IMR-90 (cell line): ENCODE results near the gene NOL4. TPM values are rescaled to one million over a fixed set of nuclear protein-coding genes. Genes with fewer than 3 reads are reported as not detected.
A peak's percentile ranks its signal among the peaks of the same experiment; 100 is the strongest.

ENCODE experiments used
- ATAC-seq: fragments of 200-7000 bp; cut with Tn5 transposase; 2 replicates; pipeline ENCODE4 v1.9.1; 2020; ENCODE audit warnings: low read depth, mild to moderate bottlenecking, moderate library complexity
- BruUV-seq: library from RNA; stranded (reverse); fragments of 400-500 nt; replicated peaks from 2 replicates; lab custom pipeline; 2021; lab: Mats Ljungman, UMichigan
- CTCF ChIA-PET: fragments of 300-600 bp; formaldehyde crosslinking; extraction: SDS; loops from one replicate; lab custom pipeline; 2021; ENCODE audit warnings: antibody characterized with exemption; lab: Yijun Ruan, JAX
- POLR2A ChIA-PET: fragments of 300-600 bp; sonication (Branson Sonifier 250); formaldehyde crosslinking; loops from one replicate; lab custom pipeline; 2022; ENCODE audit warnings: antibody characterized with exemption; ENCODE audit not compliant: unreplicated experiment; lab: Charles Lee
- DNase-seq: peaks from one replicate; pipeline ENCODE4 v3.0.0; 2013
- H2AFZ ChIP-seq: replicated peaks from 2 replicates; pipeline ENCODE3; 2013; ENCODE audit warnings: low read length, mild to moderate bottlenecking; ENCODE audit not compliant: poor library complexity
- H2AK5ac ChIP-seq: 2 replicates; pipeline ENCODE4 v1.6.1; 2013; ENCODE audit warnings: low read depth, low read length, inconsistent platforms
- H2AK9ac ChIP-seq: replicated peaks from 2 replicates; pipeline ENCODE3; 2013; ENCODE audit warnings: mild to moderate bottlenecking, low read depth, low read length, moderate library complexity; ENCODE audit not compliant: poor library complexity
- H2BK120ac ChIP-seq: 2 replicates; pipeline ENCODE4 v1.6.1; 2013; ENCODE audit warnings: low read depth, low read length, inconsistent platforms
- H2BK15ac ChIP-seq: 3 replicates; pipeline ENCODE4 v1.6.1; 2013; ENCODE audit warnings: low read depth, low read length, inconsistent platforms
- H2BK20ac ChIP-seq: 2 replicates; pipeline ENCODE4 v1.6.1; 2013; ENCODE audit warnings: low read depth, mild to moderate bottlenecking, inconsistent platforms, low read length, moderate library complexity
- H2BK5ac ChIP-seq: 2 replicates; pipeline ENCODE4 v1.6.1; 2013; ENCODE audit warnings: mild to moderate bottlenecking, low read depth, low read length, inconsistent platforms; ENCODE audit not compliant: poor library complexity, severe bottlenecking
- H3K14ac ChIP-seq: replicated peaks from 2 replicates; pipeline ENCODE4 v1.6.1; 2013; ENCODE audit warnings: low read depth, low read length, inconsistent platforms
- H3K18ac ChIP-seq: 2 replicates; pipeline ENCODE4 v1.6.1; 2013; ENCODE audit warnings: low read depth, low read length, control low read depth
- H3K23ac ChIP-seq: 2 replicates; pipeline ENCODE4 v1.6.1; 2013; ENCODE audit warnings: low read depth, low read length, inconsistent platforms
- H3K27ac ChIP-seq: 2 replicates; pipeline ENCODE4 v1.5.1; 2013; ENCODE audit warnings: mild to moderate bottlenecking, control low read depth, low read length; ENCODE audit not compliant: insufficient read depth
- H3K27me3 ChIP-seq: 2 replicates; pipeline ENCODE4 v1.6.1; 2013; ENCODE audit warnings: low read length; ENCODE audit not compliant: control insufficient read depth, insufficient read depth
- H3K36me3 ChIP-seq: 2 replicates; pipeline ENCODE4 v1.6.1; 2013; ENCODE audit warnings: low read length, mixed read lengths; ENCODE audit not compliant: control insufficient read depth, insufficient read depth
- H3K4ac ChIP-seq: 2 replicates; pipeline ENCODE4 v1.6.1; 2013; ENCODE audit warnings: low read depth, low read length, inconsistent platforms
- H3K4me1 ChIP-seq: 2 replicates; pipeline ENCODE4 v1.6.1; 2013; ENCODE audit warnings: low read length, mixed read lengths; ENCODE audit not compliant: control insufficient read depth, insufficient read depth
- H3K4me2 ChIP-seq: 2 replicates; pipeline ENCODE4 v1.6.1; 2013; ENCODE audit warnings: low read depth, mild to moderate bottlenecking, control low read depth, low read length, moderate library complexity
- H3K4me3 ChIP-seq: 2 replicates; pipeline ENCODE4 v1.5.1; 2013; ENCODE audit warnings: low read depth, mild to moderate bottlenecking, control low read depth, low read length, moderate library complexity; ENCODE audit not compliant: insufficient read depth
- H3K56ac ChIP-seq: 2 replicates; pipeline ENCODE4 v1.6.1; 2013; ENCODE audit warnings: low read length, inconsistent platforms; ENCODE audit not compliant: insufficient read depth; ENCODE audit errors: extremely low read depth
- H3K79me1 ChIP-seq, 2 experiments: 2 replicates each; pipeline ENCODE4 v1.6.1; 2013; ENCODE audit warnings: low read length in 2 of 2, inconsistent platforms in 1 of 2, low read depth in 1 of 2
- H3K9ac ChIP-seq: 2 replicates; pipeline ENCODE4 v1.6.1; 2013; ENCODE audit warnings: low read depth, low read length, control low read depth
- H3K9me1 ChIP-seq: 2 replicates; pipeline ENCODE4 v1.6.1; 2013; ENCODE audit warnings: low read length, inconsistent platforms; ENCODE audit not compliant: insufficient read depth
- H3K9me3 ChIP-seq: 2 replicates; pipeline ENCODE4 v1.6.1; 2013; ENCODE audit warnings: low read length; ENCODE audit not compliant: control insufficient read depth, insufficient read depth
- H4K20me1 ChIP-seq: 2 replicates; pipeline ENCODE4 v1.6.1; 2013; ENCODE audit warnings: low read length, inconsistent platforms; ENCODE audit not compliant: insufficient read depth
- H4K5ac ChIP-seq: 2 replicates; pipeline ENCODE4 v1.6.1; 2013; ENCODE audit warnings: mild to moderate bottlenecking, low read depth, low read length, control low read depth
- H4K8ac ChIP-seq, 2 experiments: 2 replicates each; pipeline ENCODE4 v1.6.1; 2013; ENCODE audit warnings: low read depth in 2 of 2, low read length in 2 of 2, control low read depth in 1 of 2, inconsistent platforms in 1 of 2
- H4K91ac ChIP-seq: 2 replicates; pipeline ENCODE4 v1.6.1; 2013; ENCODE audit warnings: low read depth, low read length, inconsistent platforms; ENCODE audit not compliant: insufficient read depth
- FOS ChIP-seq: fragments of 150-350 bp; IDR thresholded peaks from 2 replicates; pipeline ENCODE4 v1.6.1; 2016; ENCODE audit warnings: low read depth, low read length
- MAZ ChIP-seq: IDR thresholded peaks from 2 replicates; pipeline ENCODE4 v1.6.1; 2012; ENCODE audit warnings: low read depth, mild to moderate bottlenecking, low read length, improper control_type of control experiment, moderate library complexity, borderline replicate concordance
- MXI1 ChIP-seq: IDR thresholded peaks from 2 replicates; pipeline ENCODE4 v1.6.1; 2012; ENCODE audit warnings: low read depth, mild to moderate bottlenecking, low read length, moderate library complexity, borderline replicate concordance
- SMC3 ChIP-seq: fragments of 150-350 bp; IDR thresholded peaks from 2 replicates; pipeline ENCODE4 v1.6.1; 2016; ENCODE audit warnings: low read depth, mild to moderate bottlenecking, antibody characterized with exemption, low read length, moderate library complexity
- USF2 ChIP-seq: fragments of 150-350 bp; IDR thresholded peaks from 2 replicates; pipeline ENCODE4 v1.6.1; 2017; ENCODE audit warnings: mild to moderate bottlenecking, antibody characterized with exemption, low read length, low read depth
- WGBS, 2 experiments: methylation state at CpG; one replicate each; pipeline versions ENCODE4 v1.1.5 to v1.1.7; 2013; ENCODE audit warnings: missing lambda C conversion rate in 2 of 2; ENCODE audit not compliant: insufficient read length in 1 of 2; ENCODE audit errors: extremely low coverage in 2 of 2; 5-methylcytosine and 5-hydroxymethylcytosine counted together
- dilution Hi-C: fragments of 300-500 bp; cut with HindIII; formaldehyde crosslinking; loops from one replicate; pipeline ENCODE4 v1.14.3; 2018; ENCODE audit warnings: low sequenced_read_pairs; ENCODE audit not compliant: unreplicated experiment
- in situ Hi-C: fragments of 300-500 bp; cut with MboI; formaldehyde crosslinking; loops from 3 replicates; pipeline ENCODE4 v1.14.3; 2019; ENCODE audit warnings: low sequenced_read_pairs, inconsistent platforms, mixed read lengths
- intact Hi-C: fragments of 100-400 bp; cut with micrococcal nuclease; formaldehyde crosslinking; loops from 2 replicates; pipeline ENCODE4 v1.10.0; 2022
- polyA plus RNA-seq, 3 experiments: library from polyadenylated mRNA; depleted of rRNA; stranded (reverse); fragments of >200 nt; gene quantifications; 2 replicates each; pipeline ENCODE4 v1.2.3, GENCODE V29; 2012; ENCODE audit warnings: low replicate concordance in 1 of 3
- total RNA-seq: library from RNA; depleted of rRNA; stranded (reverse); fragments of >200 nt; gene quantifications from 2 replicates; pipeline ENCODE4 v1.2.3, GENCODE V29; 2012

Gene NOL4
- total and polyA plus RNA-seq, 2 of the 4 experiments (the other 2 are of a cell fraction), result not detected

DNA sequence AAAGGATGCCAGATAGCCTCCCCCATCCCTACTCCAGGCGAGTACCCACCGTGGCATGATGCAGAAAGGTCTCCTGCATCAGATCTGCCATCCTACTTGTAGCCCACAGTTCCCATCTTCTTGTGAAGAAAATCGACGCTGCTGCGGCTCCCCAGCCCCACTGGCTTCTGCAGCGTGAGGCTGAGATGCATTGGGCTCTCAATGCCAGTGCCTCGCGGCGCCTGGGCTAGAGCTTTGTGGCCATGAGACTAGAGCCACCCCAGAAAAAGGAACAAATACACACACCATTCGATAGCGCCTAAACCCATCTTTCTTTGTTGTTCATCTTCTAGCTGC is 2.8 kb downstream of the NOL4 start:
- in situ Hi-C loops, result no loop called here
- no peaks in the 10 kb centered on the region for H3K9me3 ChIP-seq

More for the DNA sequence above, 2.8 kb downstream of the NOL4 start:
- Histone ChIP-seq H2BK120ac (no peak overlapping the region), H3K9ac (no peak overlapping the region), H3K27ac (no peak overlapping the region), H3K18ac (no peak overlapping the region), H4K91ac (no peak overlapping the region), H4K8ac (no peak overlapping the region), H3K14ac (no peak overlapping the region), H3K56ac (no peak overlapping the region), H3K9me1 (no peaks in the 10 kb centered on the region), H2AK9ac (no peak overlapping the region), H3K36me3 (no peaks in the 10 kb centered on the region), H2BK5ac (no peak overlapping the region), H3K4me1 (0 out of 2 replicates have a peak, but pooled peaks cover 1% of the 10 kb centered on the region), H2AFZ (peak overlapping the region; percentile 81), H3K4ac (no peak overlapping the region), H3K4me3 (no peak overlapping the region), H4K20me1 (no peaks in the 10 kb centered on the region), H2BK20ac (no peak overlapping the region), H3K79me1 (no peaks in the 10 kb centered on the region), H3K4me2 (peak overlapping the region; percentile 70; the same call in 1 of the 2 replicates), H4K5ac (no peak overlapping the region), H2BK15ac (no peak overlapping the region), H3K27me3 (peaks cover 34% of the 10 kb centered on the region), H3K23ac (no peak overlapping the region), H2AK5ac (no peak overlapping the region)
- ATAC-seq (no peak), DNase-seq (no peak)
- 0% methylated on average over 1 of the region's 11 CpGs; no CpG with 5 or more reads in 1 of the 2 experiments for WGBS, 2 experiments
- POLR2A ChIA-PET, result no interaction called here
- no TSS peak for BruUV-seq
- CTCF ChIA-PET, result no interaction called here
- dilution Hi-C loops (no loop called here), intact Hi-C loops (no loop called here)
- TF ChIP-seq MXI1 (no peak), USF2 (no peak), FOS (no peak), SMC3 (no peak), MAZ (no peak)
